ENCODE results near the gene ZNF789.
A peak's percentile ranks its signal among the peaks of the same experiment; 100 is the strongest.

Gene ZNF789

DNA sequence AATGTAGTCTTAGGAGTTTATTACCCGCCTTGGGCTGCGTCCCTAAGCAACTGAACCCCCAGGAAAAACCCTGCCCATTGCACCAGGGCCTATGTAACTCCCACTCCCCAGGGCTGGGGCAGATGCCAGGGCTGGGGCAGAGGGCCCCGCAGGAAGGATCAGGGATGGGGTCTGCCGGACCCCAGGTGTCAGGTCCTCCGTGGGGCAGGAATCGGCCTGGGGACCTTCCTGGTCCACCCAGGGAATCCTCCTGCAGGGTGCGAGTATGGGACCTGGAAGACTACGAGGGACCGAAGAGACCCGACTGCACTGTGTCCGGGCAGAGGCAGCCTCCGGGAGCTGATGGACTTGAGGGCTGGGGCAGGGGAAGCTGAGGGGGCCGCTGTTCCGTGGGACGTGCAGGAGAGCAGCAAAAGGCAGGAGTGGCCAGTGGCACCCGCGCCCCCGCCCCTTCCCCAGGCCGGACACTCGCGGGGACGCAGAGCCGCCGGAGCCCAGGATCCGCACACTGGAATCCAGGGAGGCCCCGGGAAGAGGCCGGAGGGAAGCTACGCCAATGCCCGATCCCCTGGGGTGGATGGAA, 4.3 kb upstream of the ZNF789 start:
- TF ChIP-seq, protein P1, sequence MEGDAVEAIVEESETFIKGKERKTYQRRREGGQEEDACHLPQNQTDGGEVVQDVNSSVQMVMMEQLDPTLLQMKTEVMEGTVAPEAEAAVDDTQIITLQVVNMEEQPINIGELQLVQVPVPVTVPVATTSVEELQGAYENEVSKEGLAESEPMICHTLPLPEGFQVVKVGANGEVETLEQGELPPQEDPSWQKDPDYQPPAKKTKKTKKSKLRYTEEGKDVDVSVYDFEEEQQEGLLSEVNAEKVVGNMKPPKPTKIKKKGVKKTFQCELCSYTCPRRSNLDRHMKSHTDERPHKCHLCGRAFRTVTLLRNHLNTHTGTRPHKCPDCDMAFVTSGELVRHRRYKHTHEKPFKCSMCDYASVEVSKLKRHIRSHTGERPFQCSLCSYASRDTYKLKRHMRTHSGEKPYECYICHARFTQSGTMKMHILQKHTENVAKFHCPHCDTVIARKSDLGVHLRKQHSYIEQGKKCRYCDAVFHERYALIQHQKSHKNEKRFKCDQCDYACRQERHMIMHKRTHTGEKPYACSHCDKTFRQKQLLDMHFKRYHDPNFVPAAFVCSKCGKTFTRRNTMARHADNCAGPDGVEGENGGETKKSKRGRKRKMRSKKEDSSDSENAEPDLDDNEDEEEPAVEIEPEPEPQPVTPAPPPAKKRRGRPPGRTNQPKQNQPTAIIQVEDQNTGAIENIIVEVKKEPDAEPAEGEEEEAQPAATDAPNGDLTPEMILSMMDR (IDR thresholded peaks at IDR 0.05; ENCODE audit: poor library complexity, severe bottlenecking): no peak
- Histone ChIP-seq H3K4me3 (ENCODE audit: severe bottlenecking) (no peak overlapping the region), H3K9me3 (ENCODE audit: severe bottlenecking) (peaks cover 3% of the 10 kb centered on the region), H3K4me1 (ENCODE audit: insufficient read depth, poor library complexity, severe bottlenecking) (peaks cover 5% of the 10 kb centered on the region), H3K27me3 (ENCODE audit: insufficient read depth, poor library complexity, severe bottlenecking) (no peaks in the 10 kb centered on the region), H3K36me3 (ENCODE audit: low read depth) (peaks cover 12% of the 10 kb centered on the region), H3K27ac (ENCODE audit: poor library complexity, severe bottlenecking) (no peak overlapping the region)
- DNase-seq (ENCODE audit: low spot score) (no peak), ATAC-seq (ENCODE audit: low read depth) (no peak)

DNA sequence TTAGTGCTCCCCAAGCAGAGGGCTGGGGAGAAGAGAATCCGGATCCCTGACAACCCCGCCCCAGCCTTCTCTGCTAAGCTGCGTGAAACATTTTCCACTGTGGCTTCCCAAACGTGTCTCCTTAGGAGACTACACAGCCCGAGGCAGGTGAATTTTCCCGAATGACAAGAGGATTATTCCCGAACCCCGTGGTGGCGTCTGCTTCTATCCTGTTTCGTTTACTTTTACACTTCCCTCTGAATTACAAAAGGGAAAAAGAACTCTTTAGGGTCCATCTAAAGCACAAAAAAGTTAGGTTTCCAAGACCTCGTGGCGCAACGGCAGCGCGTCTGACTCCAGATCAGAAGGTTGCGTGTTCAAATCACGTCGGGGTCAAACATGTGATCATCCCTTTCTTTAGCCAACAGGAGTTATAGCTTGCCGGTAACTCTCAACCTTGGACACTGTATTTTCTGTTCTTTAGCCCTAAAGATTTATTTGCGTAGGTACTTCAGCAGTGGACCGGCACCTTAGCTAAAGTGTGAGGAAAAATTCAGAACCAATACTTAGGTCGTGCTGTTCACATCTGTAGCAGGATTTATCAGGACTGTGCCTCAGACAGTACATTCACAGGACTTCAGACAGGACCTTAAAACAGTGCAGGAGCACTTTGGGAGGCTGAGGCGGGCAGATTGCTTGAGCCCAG, 3.2 kb upstream of the ZNF789 start:
- Histone ChIP-seq H3K36me3 (ENCODE audit: low read depth) (peaks cover 5% of the 10 kb centered on the region), H3K27me3 (ENCODE audit: insufficient read depth, poor library complexity, severe bottlenecking) (no peaks in the 10 kb centered on the region), H3K9me3 (ENCODE audit: severe bottlenecking) (peaks cover 3% of the 10 kb centered on the region), H3K4me1 (ENCODE audit: insufficient read depth, poor library complexity, severe bottlenecking) (peaks cover 5% of the 10 kb centered on the region), H3K4me3 (ENCODE audit: severe bottlenecking) (no peak overlapping the region), H3K27ac (ENCODE audit: poor library complexity, severe bottlenecking) (no peak overlapping the region)
- TF ChIP-seq, protein P1 (IDR thresholded peaks at IDR 0.05; ENCODE audit: poor library complexity, severe bottlenecking): no peak
- ATAC-seq (ENCODE audit: low read depth) (no peak), DNase-seq (ENCODE audit: low spot score) (no peak)

DNA sequence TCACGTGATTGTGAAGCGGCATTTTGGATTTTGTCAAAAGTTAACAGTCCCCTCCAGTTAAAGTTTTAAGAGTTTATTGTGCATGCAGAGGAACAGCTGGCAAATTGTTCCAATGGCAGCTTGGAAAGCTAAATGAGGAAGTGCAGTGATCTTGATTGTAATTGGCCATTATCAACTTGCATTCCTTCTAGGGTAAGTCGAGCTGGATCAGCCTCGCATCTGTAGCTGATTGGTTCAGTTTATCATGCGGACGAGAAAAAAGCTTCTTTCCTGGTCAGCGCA, 566 bp downstream of the ZNF789 start:
- TF ChIP-seq, protein P1 (IDR thresholded peaks at IDR 0.05; ENCODE audit: poor library complexity, severe bottlenecking): no peak
- DNase-seq (ENCODE audit: low spot score) (no peak), ATAC-seq (ENCODE audit: low read depth) (peak; percentile 25; the same call in 2 of the 3 replicates)
- Histone ChIP-seq H3K27ac (ENCODE audit: poor library complexity, severe bottlenecking) (peak overlapping the region; percentile 76), H3K27me3 (ENCODE audit: insufficient read depth, poor library complexity, severe bottlenecking) (no peaks in the 10 kb centered on the region), H3K4me1 (ENCODE audit: insufficient read depth, poor library complexity, severe bottlenecking) (peaks cover 5% of the 10 kb centered on the region), H3K9me3 (ENCODE audit: severe bottlenecking) (peaks cover 3% of the 10 kb centered on the region), H3K36me3 (ENCODE audit: low read depth) (peaks cover 21% of the 10 kb centered on the region), H3K4me3 (ENCODE audit: severe bottlenecking) (peak overlapping the region; percentile 68)

DNA sequence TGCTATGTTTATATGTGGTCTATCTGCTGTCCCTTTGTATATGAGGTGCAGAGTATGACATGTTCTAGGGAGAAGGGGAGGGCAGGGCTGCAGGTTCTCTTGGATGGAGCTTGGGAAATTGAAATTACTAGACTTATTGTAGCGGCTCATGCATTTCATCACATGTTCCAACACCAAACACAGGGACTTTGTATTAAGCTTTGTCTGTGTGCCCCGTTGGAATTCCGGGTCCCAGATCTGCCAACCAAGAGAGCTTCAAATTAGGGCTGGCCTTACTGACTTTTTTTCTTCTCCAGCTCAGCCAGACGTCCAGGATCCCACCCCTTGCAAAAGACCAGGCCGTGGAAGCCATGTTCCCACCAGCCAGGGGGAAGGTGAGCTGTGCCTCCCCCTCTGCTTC, 3.4 kb downstream of the ZNF789 start:
- Histone ChIP-seq H3K27me3 (ENCODE audit: insufficient read depth, poor library complexity, severe bottlenecking) (no peaks in the 10 kb centered on the region), H3K4me3 (ENCODE audit: severe bottlenecking) (no peak overlapping the region), H3K36me3 (ENCODE audit: low read depth) (peaks cover 43% of the 10 kb centered on the region), H3K27ac (ENCODE audit: poor library complexity, severe bottlenecking) (no peak overlapping the region), H3K9me3 (ENCODE audit: severe bottlenecking) (peaks cover 3% of the 10 kb centered on the region), H3K4me1 (ENCODE audit: insufficient read depth, poor library complexity, severe bottlenecking) (peaks cover 4% of the 10 kb centered on the region)
- TF ChIP-seq, protein P1 (IDR thresholded peaks at IDR 0.05; ENCODE audit: poor library complexity, severe bottlenecking): no peak
- DNase-seq (ENCODE audit: low spot score): no peak
- ATAC-seq (ENCODE audit: low read depth): no peak
